HG03571 (cell line): ENCODE results near the gene NEB.
A peak's percentile ranks its signal among the peaks of the same experiment; 100 is the strongest.
"Not testable (repeated sequence)": the region's sequence is repeated elsewhere in the genome, so short reads cannot be mapped to it uniquely, and the experiment has no call there.

ENCODE experiments used
- ATAC-seq: cut with Tn5 transposase; IDR thresholded peaks from one replicate; pipeline ENCODE4 v1.9.1; 2021; ENCODE audit not compliant: unreplicated experiment

NEB gene

DNA sequence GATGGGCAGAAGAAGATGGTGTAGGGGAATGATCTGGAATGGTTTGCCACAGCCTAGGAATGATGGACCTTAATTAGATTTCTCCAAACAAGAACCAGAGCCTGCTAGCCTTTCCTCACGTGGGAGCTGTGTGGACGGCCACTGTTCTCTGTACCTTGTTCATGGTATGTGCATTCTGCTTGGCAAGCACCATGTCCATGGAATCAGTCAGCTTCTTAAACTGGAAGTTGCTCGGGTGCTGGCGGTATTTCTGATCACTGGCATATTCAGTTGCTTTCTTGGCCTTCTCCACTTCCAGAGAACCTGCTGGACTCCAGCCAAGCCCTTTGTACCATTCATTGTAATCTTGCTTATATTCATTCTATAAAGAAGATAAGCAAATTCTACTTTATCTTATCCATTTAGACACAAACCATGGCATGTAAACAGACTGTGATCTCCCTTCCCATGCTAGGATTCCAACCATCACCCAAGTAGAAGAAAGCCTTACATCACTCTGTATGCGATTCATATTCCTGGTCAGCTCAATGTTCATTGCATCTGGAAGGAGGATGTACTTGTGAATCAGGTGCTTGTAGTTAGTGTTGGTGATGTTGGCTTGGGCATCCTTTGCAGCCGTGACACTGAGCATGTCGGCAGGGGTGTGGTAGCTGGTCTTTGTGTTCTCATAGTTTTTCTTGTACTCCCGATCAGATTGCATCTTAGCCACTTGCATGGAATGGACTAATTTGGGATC is 78.4 kb downstream of the NEB start:
- no peak for ATAC-seq

DNA sequence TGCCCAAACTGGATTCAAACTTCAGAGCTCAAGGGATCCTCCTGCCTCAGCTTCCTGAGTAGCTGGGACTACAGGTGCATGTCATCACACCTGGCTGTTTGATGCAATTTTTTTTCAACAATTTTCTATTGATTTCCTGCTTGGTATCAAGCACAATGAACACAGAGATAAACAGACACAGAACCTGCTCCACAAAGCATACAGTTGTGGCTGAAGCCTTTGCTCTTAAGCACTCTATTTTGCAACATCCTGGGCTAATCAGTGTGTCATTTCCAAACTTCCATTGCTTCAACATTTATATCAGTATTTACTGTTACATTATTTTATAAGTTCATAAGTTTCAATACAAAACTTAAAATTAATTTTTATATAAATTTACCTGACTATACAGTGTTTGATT is 79.4 kb downstream of the NEB start:
- no peak for ATAC-seq

DNA sequence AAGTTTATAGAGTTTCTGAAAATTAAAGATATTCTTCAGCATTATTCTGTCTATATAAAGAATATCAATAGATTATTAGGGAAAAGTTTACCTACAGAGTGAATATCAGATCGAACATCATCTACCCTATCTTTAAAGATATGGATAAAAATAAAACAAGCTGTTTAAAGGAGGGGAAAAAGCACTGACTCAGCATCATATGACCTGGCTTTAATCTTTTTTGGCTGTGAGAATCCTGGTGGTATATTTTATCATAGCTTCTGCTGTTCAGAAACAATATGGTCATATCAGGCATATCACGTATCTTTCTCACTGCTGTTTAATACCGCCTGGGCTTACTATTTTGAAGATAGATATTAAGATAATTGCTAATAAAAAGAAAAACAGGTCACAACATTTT is 80.2 kb downstream of the NEB start:
- no peak for ATAC-seq

DNA sequence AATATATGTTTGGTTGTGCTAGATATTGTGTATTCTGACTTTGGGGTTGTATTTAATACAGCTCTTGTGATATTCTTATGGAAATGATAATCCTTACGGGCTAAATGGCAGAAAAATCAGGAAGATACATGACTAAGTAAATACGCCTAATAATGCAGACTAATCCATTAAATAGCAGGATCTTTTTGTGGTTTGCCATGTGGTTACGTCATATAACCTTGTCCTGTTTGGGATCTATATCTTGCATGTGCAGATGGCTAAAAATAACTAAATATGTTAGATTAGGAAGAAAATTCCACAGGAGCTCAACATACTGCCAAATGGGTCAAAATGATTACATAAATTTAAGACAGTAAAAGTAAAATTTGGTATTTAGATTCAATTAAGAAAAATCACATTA is 83.0 kb downstream of the NEB start:
- no peak for ATAC-seq

DNA sequence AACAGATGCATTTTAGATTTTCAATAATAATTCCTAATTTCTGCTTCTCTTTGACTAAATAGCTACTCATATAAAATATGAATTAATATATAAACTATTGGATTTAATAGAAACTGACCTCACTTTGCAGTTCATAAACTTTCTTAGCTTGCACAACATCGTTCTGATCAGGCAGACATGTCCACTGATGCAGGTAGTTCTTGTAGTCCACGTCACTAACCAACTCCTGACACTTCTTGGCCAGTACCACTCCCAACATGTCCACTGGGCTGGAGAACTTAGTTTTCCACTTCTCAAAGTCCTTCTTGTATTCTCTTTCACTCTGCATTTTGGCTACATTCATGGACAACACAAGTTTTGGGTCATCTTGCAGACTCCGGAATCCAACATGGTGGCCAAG is 83.8 kb downstream of the NEB start:
- no peak for ATAC-seq

DNA sequence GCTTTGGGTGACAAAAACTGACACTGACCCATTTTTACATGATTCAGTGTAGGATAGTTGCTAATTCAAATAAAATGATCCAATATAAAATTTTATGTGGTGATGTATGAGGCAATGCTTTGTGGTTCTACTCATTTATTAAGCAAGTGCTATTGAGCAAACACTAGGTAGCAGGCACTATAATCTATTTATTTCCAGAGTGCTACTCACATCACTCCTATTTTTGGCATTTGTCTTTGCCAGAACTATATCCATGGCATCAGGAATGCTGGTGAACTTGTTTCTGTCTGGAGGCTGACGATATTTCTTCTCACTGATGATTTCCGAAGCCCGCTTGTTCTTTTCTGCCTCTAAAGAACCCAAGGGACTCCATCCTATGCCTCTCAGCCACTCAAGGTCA is 84.3 kb downstream of the NEB start:
- no peak for ATAC-seq

DNA sequence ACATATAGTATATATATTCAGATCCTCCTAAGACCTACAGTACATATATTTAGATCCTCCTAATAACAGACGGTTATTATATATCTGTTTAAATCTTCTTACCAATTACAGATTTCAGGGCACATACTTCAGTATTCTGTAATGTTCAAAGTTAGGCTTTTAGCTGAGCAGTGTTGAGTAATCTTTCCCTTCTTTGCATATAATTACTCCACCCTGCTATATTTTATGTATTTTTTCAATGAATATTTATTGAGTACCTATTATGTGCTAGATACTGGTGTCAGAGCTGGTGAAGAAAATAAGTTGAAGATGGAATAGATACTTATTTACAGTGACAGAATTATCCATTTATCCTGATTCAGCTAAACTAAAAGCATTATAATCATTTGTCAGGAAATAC is 84.9 kb downstream of the NEB start:
- no peak for ATAC-seq

DNA sequence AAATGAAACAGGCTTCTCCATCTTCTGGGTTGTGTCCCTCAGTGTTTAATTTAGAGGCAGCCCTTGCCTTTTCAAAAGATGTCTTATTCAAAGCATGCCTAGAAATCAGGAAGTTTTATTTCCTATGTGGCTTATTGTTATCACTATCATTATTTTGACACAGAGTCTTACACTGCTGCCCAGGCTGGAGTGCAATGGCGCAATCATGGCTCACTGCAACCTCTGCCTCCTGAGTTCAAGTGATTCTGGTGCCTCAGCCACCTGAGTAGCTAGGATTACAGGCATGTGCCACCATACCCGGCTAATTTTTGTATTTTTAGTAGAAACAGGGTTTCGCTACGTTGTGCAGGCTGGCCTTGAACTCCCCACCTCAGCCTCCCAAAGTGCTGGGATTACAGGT is 87.8 kb downstream of the NEB start:
- ATAC-seq: not testable (repeated sequence)

DNA sequence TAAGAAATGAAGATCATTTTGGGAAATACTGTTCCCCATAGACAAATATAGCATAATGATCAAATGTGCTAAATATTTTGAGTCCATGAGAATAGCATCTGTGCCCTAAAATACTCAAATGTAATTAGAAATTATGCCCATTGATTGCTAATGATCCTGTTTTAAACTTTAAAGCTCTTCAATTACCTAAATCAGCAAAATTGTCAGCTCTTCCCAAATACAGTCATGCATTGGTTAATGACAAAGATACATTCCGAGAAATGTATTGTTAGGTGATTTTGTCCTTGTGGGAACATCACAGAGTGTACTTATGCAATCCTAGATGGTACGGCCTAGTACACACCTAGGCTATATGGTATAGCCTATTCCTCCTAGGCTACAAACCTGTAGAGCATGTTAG is 89.7 kb downstream of the NEB start:
- no peak for ATAC-seq

DNA sequence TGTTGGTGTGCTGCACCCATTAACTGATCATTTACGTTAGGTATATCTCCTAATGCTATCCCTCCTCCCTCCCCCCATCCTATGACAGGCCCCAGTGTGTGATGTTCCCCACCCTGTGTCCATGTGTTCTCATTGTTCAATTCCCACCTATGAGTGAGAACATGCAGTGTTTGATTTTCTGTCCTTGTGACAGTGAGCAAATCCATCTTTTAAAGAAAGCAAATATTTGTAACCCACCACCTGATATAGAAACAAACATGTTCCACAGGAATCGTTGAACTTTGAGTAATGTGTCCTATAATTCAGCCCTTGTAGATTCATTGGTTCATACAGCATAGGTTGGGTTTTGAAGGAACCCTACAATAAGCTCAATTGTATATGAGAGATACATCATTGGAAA is 92.4 kb downstream of the NEB start:
- ATAC-seq: not testable (repeated sequence)

DNA sequence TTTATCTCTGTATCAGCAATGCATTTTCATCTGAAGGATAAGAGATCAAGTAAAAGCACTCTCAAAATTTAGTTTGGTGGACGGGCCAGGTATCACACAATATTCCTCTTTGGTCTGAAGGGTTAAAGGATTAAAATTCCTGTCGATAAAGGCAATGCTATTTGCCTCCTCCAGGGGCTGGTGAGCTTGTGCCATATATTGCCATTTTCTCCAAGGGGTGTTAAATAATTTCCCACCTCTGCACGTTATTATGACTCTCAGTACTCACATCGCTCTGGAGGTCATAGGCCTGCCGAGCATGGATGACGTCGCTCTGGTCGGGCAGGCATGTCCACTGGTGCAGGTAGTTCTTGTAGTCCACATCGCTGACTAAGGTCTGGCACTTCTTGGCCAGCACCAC is 94.2 kb downstream of the NEB start:
- ATAC-seq: no peak

DNA sequence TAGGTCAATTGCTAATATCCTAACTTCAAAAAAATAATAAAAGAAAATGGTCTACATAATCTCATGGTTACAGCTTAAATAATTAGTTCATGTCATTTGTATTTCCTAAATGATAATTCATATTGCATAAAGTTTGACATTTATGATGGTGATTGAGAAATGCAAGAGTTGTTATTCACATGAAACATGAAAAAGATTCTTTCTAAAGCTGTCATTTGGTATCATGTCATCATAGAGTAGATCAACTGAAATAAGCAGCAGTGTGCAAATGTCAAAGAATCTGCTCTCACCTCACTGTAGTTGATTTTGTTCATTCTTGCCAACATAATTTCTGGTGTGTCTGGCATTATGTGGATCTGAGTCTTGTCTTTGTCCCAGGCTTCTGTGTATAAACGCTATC is 95.3 kb downstream of the NEB start:
- no peak for ATAC-seq

DNA sequence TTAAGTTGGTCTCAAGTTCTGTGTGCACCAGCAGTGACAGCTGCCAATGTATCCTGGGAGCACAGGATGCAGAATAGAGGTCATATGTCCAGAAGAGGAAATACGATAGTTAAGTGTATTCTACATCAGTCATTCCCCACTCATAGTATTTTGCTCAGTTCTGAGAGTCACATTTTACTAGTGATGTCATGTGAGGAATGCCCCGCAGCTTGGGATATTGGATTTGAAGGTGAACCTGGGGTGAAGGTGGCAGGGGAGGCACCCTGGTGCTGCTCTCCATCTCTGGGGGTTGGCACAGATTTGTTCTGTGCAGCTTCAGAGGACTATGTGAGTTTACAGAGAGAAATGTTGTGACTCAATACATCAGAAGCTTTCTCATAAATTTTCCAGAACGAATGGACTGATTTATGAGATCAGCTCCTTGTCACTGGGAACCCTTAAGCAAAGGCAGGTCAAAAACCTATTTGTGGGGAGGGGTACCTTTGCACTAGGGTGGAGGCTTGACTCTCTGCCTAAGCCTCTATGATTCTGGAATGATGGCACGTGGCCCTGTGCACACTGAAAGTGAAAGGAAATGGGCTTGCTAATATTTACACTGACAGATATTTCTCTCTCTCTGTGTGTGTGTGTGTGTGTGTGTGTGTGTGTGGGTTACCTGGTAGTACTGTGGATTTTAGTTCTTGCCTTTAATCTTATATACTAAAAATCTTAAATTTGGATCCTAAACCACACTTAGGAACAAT is 95.9 kb downstream of the NEB start:
- no peak for ATAC-seq

DNA sequence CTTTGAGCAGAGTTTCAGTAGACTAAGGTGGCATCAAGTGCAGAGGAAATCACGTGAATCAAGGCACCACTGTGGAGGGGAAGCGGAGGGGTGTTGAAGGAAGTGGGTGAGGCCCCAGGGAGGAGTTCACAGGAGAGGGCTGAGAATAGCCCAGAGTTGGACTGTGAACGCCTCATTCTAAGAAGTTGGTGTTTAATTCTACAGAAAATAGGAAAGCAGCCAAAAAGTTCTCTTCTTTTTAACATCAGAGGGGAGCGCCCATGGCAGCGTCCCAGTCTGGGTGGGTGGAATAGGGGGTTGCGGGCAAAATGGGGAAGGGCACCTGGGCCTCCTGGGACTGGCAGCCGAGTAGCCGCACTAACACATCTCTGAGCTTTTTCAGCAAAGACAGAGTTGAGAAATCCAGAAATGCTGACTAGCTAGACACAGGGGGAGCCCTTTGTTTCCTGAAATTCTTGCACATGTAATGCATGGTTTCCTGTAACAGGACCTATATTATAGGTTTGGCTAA is 97.0 kb downstream of the NEB start:
- peak; percentile 69 for ATAC-seq

DNA sequence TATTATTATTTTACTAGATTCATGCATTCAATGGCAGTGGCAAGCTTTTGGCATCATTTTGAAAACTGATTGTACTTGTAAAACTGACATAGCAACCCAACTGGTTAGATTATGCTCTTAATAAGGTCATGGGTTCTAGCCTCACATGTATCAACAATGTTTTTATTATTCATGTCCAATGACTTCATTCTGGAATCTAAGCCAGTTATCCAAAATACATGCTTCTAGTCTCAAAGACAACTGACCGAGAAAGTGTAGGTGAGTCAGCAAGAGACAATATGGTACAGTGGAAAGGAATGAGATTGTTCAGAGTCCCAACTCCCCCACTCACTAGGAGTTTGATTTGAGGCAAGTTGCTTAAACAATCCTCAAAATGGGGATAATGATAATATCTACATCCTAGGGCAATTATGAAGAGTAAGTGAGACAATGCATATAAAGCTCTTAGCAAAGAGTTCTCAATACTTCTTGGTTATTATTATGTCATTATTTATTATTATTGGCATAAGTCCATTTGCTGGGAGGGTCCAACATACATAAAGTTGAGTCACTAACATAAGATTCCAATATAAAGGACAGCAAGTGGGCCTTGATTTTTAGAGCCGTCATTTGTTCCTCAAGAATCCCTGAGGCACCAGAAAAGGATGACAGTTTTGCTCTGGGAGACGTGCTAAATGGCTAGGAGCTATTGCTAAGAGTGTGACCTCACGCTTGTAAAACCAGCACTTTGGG is 99.4 kb downstream of the NEB start:
- ATAC-seq: no peak

DNA sequence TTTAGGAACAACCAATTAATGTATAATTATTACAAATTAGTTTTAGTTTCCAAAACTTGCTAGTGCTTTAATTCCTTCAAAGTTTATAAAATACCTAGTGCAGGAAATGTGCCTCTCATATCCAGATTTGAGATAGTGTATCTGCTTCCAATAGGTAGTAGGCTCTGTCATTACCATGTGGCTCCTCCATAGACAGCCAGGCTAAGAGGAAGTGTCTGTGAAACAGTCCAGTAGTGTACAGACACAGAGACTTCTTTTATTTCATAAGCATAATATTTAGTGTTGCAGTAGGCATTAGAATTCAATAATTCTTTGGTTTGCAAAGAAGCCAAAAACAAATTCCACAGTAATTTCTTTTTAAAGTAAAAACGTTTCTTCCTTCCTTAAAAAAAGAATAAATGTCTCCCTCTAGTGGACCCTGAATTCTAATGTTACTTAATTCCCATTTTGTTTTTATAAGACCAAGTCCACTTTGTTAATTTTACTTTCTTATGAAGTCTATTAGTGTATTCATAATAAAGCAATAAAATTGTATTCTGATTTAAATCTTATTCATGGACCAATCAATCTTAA is 101.2 kb downstream of the NEB start:
- no peak for ATAC-seq

DNA sequence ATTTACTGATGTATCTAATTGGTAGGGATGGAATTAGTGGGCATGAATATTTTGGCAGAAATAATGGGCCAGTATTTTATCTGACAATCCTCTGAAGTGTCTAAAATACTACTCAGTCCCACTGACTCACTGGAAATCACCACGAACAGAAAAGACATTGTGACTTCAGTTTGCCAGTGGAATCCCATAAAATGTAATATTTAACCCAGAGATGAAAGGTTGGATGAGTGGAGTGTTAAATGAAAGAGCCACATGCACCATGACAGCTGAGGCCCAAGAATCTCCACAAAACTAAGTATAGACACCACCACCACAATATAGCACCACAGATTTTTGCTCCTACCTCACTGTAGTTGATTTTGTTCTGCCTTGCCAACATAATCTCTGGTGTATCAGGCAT is 103.9 kb downstream of the NEB start:
- ATAC-seq: no peak

DNA sequence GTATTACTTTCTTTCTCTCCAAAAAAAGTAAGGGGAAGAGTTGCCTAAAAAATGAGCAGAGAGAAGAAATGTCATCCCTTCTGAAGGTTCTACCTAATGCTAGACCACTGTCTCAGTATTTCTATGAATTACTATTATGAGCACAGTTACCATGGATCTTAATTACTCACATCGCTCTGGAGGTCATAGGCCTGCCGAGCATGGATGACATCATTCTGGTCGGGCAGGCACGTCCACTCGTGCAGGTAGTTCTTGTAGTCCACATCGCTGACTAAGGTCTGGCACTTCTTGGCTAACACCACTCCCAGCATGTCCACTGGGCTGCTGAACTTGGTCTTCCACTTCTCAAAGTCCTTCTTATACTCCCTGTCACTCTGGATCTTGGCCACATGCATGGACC is 106.9 kb downstream of the NEB start:
- no peak for ATAC-seq

DNA sequence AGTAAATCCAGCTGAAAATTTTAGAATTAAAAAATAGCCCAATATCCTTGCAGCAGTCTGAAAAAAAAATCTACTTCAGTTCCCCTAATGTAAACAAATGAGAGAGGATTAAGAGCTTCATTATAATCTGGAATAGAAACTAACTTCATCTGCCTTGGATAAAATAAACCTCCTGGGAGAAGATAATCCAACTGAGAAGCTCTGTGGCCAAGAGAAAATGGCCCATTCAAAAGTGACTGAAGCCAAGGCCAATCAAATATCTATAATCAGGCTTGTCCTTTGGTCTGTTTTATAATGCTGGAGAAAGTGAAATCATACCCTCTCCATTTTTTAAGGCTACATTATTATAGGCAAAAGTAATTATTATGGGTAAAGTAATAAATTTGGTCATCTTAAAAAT is 110.0 kb downstream of the NEB start:
- no peak for ATAC-seq

DNA sequence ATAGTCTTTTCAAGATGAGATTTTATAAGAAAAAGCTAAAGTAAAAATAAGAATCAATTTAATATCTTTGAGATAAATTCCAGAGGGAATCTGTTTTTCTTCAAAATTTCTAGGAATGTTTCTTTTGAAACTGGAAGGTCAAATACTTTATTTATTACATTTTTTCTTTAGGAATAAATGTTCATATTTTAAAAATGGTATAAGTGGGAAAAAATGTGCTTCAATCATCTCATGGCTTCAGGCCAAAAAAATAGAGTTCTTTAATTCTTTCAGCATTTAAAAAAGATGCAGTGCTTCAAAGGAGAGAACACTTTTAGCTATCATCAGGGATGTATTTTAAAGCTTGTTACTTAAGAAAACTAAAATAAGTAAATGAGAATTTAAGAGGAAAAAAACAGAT is 110.6 kb downstream of the NEB start:
- no peak for ATAC-seq

DNA sequence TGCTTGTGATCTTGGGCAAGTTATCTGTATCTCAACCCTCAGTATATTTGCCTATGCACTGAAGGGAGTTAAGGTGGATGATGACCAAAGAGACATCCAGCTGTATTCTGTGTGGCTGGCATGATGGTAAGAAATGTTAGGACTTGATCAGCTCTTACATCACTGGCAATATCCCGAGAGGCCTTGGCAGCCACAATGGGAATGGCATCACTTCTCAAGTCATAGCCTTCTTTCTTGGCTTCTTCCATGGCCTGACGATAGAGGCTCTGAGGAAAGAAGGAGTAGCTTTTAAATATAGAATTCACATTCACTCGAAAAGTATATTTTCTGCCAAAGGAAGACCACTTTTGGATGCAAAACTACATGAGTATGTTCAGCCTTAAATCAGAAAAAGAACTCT is 113.5 kb downstream of the NEB start:
- no peak for ATAC-seq
